DMS 273 (cell line): Measurements from ENCODE around the gene AGXT.

ENCODE experiments used
- DNase-seq: peaks from one replicate; lab custom pipeline; 2025; ENCODE audit not compliant: unreplicated experiment; lab: John Stamatoyannopoulos, UW

AGXT gene

GRCh38 chr2:240869109-240869955, 708 bp downstream of the AGXT start:
- DNase-seq = no peak

DNA sequence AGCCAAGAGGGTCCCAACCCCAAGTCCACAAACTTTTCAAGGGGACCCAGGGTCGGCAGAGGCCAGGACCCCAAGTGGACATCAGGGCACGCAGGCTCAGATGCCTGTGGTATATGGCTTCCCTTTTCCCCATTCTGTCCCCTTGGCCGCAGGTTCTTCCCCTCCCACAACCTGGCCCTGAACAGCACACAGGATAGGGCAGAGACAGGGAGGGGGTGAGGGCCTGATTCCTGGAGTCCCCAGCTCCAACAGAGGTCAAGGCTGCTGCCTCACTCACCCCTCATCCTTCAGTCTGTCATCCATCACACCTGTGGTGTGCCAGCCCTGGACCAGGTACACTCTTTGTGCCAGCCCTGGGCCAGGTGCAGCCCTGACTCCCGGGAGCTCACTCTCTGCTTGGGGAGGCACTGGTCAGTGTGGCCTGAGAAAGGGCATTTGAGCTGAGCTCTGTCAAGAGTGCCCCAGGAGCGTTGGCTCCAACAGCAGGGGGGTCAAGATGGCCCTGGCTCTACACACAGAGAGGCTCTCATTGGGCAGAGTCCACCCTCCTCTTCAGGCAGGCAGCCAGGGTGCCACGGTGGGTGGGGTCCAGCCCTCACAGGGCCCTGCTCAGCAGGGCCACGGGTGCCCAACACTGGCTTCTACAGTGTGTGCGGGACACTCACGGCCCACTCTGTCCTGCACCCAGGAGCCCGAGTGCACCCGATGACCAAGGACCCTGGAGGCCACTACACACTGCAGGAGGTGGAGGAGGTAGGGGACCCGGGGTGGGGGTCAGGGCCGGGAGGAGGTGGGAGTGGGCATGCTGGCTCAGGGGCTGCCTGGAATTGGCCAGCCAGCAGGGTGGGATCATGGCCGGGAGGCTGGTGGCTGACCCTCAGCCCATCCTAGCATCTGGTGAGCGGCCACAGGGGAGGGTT, 1.6 kb downstream of the AGXT start:
- DNase-seq = no peak

- DNase-seq = no peak
Measured at GRCh38 chr2:240871071-240871958, 2.7 kb downstream of the AGXT start.

DNA sequence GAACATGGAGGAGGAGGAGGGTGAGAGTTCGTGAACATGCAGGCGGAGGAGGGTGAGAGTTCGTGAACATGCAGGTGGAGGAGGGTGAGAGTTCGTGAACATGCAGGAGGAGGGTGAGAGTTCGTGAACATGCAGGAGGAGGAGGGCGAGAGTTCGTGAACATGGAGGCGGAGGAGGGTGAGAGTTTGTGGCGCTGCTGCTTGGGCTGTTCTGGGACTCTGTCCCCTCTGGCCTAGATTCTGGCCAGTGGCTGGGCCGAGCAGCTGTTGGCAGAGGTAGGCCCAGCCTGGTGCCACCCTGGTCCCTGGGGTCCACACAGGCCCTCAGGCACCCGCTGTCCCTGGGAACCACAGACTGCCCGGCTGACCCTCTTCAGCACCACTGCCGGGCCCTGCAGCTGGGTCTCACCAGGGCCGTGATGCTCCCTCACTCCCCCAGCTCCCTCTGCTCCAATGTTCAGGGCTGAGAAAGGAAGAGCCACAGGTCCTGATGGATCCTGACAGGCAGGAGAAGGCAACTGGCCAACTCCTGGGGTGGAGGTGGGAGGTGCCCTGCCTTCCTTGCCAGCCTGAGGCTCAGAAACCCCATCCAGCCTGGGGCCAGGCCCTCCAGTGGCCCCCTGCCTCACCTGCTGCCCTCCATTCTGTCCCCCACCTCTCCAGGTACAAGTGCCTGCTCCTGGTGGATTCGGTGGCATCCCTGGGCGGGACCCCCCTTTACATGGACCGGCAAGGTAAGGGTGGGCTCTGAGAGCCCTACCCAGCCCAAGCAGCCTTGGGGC, 3.9 kb downstream of the AGXT start:
- DNase-seq = peak; percentile 35

DNA sequence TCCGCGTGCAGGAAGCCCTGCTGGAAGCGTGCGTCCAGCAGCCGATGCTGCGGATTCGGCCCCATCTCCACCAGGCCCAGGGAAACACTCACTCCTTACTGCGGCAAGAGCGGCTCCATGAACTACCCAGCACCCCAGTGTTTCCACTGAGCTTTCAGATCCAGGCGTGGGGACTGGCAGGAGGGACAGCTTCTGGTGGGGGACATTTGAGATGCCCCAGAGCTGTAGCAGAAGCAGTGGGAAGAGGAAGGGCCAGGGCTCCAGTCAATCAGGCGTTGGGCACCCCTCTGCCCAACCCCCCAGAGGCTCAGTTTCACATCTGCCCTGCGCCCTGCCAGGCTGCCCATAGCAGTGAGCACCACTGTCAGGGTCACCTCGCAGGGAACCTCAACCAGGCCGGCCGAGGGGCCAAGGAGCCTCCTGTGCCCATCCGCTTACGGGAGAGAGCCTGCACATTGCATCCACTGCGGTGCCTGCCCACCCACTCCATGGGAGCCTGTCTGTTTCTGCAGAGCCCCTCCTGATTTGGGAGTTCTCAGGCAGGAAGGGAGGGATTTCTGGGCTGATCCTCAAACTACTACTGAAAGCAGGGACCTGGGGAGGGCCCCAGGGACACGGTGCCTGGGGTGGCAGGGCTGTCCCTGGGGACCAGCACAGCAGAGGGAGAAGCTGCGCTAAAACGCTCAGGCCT, 4.6 kb downstream of the AGXT start:
- DNase-seq = no peak

DNA sequence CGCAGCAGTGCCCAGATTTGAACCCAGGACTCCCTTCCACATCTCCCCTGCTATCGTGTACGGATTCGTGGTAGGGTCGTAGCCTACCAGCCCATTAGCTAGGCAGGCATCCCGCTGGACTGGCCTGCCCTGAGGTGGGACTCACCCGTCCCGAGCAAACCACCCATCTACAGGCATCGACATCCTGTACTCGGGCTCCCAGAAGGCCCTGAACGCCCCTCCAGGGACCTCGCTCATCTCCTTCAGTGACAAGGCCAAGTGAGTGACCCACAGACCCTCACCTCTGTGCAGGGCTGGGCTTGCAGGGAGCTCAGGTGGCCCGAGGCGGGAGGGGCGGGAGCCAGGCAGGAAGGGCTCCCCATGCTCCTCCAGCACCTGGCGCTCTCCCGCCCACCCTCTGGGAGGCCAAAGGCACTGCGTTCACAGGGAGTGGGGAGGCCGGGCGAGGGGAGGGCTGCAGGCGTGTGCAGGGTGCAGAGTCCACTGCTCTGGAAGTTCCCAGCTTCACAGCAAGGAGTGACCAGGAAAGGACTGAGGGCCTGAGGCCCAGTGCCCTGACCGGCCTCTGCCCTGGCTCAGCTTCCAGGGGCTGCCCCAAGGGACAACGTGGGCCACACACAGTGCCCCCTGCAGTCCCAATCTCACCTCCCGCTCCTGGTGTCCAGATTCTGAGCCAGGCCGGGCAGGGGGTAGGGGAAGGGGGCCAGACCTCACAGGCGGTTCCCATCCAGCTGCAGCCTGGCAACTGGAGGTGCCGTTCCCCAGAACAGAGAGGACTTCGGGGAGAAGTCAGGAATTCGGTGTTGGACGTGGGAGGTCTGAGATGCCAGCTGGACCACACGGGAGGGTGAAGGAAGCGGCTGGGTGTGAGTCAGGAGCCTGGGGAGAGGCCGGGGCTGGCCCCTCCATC, 5.4 kb downstream of the AGXT start:
- no peak for DNase-seq

- DNase-seq = no peak
Measured at GRCh38 chr2:240874715-240875227, 6.1 kb downstream of the AGXT start.

DNA sequence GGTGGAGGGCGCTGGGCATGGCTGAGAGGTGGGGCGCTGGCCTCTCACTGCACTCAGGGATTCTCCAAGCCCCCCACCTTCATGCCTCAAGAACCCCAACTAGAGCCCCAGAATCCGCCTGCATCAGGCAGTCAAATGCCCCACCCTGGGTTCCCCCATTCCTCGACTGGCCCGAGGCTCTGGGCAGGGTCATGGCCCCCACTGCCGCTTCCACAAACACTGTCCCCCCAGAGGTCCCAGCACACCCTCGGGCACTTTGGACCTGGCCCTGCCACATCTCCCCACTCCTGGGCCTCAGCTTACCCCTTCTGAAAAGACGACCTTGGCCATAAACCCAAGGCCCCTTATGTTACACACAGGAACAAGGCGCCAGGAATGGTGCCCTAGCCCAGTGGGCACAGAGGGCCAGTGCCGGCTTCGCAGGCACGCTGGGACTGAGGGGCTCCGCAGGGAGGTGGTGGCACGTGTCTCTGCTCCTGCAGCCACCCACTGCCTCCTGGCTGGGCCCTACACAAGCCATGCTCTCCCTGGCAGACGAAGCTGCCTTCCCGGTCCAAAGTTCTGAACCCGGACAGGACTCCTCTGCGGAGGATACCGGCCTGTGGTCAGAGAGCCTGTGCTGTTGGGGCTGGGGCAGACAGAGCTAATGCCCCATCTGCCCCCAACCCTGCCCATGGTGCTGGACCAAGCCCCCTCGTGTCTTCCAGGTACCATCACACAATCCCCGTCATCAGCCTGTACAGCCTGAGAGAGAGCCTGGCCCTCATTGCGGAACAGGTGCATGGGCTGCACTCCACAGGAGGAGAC, 6.8 kb downstream of the AGXT start:
- no peak for DNase-seq

- no peak for DNase-seq
Measured at GRCh38 chr2:240876035-240876474, 7.4 kb downstream of the AGXT start.

DNA sequence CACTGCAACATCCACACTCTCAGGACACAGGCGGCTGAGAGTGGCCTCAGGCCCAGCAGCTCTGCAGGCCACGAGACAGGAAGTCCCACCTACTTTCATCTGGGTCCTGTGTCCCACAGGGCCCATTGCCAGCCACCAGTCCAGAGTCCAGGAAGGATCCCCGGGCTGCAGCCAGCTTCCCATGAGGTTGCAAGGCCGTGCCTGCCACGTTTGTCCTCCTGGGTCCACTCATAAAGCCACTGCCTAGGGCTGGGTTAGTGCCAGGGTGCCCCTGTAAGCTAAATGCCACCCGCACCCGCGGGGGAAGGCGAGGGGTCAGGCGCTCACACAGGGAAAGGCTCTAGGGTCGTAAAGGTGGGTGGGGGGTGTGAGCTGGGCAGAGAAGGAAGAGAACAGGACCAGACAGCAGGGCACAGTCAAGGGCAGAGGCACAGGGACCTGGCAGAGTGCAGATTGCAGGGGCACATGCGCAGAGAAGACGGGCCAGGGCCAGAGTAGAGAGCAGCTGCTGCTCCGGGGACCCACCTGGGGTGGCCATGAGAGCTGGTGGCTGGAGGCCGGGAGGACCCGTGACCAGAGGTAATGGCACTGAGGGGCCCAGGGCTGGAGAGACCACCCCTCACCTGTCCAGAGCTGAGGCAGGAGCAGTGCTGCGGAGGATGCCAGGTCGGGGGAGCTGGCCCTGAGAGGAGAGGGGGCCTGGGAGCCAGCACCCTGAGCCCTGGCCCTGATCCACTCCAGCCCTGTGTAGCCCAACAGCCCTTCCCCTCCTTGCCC, 8.0 kb downstream of the AGXT start:
- DNase-seq = no peak

DNA sequence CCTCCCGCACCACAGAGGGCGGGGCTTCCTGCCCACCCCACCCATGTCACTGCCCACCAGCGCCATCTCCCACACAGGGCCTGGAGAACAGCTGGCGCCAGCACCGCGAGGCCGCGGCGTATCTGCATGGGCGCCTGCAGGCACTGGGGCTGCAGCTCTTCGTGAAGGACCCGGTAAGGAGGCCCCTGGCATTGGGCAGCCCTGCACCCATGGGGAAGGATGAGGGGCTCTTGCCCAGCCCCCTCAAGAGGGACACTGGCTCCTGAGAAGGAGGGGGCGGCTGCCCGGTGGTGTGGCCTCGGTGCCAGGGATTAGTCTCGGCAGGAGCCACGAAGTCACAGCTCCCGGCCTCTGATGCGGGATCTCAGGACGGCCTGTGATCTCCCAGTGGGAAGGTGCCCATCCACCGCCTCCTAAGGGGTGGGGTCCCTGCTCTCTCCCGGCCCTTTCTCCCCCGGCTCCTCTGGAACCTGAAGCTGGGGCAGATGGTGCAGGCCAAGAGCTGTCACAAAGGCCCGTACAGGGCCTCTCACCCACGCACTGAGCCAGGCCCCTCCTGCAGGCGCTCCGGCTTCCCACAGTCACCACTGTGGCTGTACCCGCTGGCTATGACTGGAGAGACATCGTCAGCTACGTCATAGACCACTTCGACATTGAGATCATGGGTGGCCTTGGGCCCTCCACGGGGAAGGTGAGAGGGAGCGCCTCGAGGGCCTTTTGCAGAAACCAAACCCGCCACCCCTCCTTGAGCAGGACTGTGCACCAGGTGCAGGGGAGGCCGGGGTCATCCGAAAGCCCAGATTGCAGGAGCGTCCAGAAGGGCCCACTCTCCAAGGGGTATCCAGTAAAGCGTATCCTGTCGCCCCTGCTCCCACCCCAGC, 9.1 kb downstream of the AGXT start:
- DNase-seq = no peak

DNA sequence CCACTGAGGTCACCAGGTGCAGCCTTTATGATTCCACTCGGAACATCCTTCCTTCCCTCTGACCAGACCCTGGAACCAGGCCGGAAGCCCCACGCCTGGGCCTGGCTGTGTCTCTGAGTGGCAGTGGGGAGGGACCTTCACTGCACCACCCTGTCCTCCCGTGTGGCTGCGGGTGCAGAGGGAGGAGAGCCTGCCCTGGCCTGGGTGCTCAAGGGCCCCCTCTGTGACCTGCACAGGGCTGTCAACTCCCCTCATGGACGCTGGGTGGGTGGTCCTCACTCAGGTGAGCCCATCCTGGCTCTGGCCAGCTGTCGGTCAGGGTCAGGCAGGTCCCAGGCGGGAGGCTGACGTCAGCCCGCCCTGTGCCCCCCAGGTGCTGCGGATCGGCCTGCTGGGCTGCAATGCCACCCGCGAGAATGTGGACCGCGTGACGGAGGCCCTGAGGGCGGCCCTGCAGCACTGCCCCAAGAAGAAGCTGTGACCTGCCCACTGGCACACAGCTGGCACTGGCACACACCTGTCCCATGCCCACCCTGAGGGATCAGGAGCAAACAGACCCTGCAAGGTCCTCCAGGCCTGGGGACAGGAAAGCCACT, 9.8 kb downstream of the AGXT start:
- no peak for DNase-seq

DNA sequence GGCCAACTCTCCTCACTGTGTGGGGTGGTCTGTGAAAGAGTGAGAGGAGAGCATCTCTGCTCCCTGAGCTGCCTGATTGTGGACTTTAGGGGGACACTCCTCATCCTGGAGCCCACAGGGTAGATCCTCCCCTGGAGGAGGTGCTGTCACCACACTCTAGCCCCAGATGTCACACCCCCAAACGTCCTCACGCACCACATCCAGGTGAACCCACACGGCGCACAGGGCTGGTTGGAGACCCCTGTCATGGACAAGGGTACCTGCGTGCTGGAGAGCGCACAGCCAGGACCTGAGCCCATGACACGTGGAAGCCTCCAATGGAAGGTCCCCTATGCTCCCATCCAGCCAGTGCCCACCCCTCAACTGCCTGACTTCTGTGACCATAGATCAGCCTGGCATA, 10.5 kb downstream of the AGXT start:
- DNase-seq = no peak

- no peak for DNase-seq
Measured at GRCh38 chr2:240881913-240882312, 13.3 kb downstream of the AGXT start.

DNA sequence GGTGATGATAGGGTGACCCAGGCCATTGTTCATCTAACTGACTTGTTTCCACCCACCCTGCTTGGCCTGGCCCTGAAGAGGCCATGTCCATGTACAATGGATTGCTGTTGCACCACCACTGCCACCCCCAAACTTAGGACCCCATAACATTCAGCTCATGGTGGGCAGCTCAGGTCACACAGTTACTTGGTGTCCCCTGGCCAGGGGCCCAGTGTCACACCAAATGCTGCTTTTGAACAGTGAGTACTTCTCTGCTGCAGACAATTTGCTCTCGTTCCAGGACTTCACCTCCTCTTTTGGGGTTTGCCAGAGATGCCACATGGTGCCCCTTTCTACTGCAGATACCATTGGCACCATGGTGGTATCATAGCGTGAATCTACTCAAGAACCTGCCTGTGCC, 15.6 kb downstream of the AGXT start:
- no peak for DNase-seq
